HG03066 (cell line): ENCODE data around the gene MYBPHL.

Experiments used
- ATAC-seq: cut with Tn5 transposase; IDR thresholded peaks from one replicate; pipeline ENCODE4 v1.9.1; 2021; ENCODE audit warnings: low read depth; ENCODE audit not compliant: unreplicated experiment

Gene MYBPHL, protein sequence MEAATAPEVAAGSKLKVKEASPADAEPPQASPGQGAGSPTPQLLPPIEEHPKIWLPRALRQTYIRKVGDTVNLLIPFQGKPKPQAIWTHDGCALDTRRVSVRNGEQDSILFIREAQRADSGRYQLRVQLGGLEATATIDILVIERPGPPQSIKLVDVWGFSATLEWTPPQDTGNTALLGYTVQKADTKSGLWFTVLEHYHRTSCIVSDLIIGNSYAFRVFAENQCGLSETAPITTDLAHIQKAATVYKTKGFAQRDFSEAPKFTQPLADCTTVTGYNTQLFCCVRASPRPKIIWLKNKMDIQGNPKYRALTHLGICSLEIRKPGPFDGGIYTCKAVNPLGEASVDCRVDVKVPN

DNA sequence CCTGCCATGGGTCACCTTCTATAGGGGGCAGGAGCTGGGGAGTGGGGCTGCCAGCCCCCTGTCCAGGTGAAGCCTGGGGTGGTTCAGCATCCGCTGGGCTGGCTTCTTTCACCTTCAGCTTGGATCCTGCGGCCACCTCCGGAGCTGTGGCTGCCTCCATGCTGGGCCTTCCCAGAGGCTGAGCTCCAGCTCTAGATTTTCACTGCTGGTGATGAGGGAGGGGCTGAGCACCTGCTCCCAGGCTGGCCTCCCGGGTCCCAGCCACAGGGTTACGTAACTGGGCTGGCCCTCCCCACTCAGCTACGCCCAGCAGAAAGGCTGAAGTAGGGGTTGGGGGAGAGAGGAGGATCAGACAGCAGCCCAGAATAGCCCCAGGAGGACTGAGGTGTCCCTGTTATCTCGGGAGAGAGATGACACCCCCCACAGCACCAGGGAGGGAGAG, at the start of gene MYBPHL:
Gene MYBPHL, minus strand, starts transcription at position 180 of the 442 bp plus-strand sequence. Its CDS starts 20 bp downstream, at position 160.
- no peak for ATAC-seq

- no peak for ATAC-seq
These were observed 49.7 kb upstream of the MYBPHL start for GRCh38 chr1:109356505-109356904.

GRCh38 chr1:109354929-109355328, 48.1 kb upstream of the MYBPHL start:
- no peak for ATAC-seq

DNA sequence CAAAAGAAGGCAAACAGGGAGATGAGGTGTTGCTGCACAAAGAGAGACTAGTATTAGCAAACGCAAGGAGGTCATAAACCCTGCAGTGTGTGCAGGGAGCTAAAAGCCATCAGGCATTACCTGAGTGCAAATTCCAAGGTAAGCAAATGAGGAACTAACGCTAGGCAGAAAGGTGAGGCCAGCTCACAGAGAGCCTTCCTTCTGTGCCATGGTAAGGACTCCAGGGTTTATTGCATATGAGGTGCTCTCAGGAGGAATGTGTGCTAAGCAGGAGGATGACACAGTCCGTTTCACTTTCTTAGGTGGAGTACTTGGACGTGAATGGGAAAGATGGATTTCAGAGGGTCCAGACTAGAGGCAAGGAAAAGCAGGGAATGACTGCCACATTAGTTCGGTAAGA, 44.6 kb upstream of the MYBPHL start:
- ATAC-seq = no peak

GRCh38 chr1:109350655-109351054, 43.8 kb upstream of the MYBPHL start:
- ATAC-seq = no peak

GRCh38 chr1:109350182-109350581, 43.4 kb upstream of the MYBPHL start:
- ATAC-seq = no peak

DNA sequence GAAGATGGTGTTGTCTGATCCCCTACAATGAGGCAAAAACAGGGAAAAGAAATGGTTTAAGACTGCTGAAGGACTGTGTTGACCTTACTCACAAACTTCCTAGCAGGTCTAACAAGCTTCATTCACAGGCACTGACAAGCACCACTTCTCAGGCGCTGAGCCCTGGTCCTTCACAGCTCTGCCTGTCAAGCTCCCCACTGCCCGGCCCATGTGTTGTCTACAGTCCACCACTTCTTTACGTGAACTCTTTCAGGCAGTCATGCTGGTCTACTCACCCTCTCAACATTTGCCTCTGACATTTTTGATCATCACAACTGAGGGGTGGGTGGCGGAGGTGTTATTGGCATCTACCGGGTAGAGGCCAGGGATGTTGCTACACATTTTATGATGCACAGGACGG, 40.7 kb upstream of the MYBPHL start:
- ATAC-seq = no peak

DNA sequence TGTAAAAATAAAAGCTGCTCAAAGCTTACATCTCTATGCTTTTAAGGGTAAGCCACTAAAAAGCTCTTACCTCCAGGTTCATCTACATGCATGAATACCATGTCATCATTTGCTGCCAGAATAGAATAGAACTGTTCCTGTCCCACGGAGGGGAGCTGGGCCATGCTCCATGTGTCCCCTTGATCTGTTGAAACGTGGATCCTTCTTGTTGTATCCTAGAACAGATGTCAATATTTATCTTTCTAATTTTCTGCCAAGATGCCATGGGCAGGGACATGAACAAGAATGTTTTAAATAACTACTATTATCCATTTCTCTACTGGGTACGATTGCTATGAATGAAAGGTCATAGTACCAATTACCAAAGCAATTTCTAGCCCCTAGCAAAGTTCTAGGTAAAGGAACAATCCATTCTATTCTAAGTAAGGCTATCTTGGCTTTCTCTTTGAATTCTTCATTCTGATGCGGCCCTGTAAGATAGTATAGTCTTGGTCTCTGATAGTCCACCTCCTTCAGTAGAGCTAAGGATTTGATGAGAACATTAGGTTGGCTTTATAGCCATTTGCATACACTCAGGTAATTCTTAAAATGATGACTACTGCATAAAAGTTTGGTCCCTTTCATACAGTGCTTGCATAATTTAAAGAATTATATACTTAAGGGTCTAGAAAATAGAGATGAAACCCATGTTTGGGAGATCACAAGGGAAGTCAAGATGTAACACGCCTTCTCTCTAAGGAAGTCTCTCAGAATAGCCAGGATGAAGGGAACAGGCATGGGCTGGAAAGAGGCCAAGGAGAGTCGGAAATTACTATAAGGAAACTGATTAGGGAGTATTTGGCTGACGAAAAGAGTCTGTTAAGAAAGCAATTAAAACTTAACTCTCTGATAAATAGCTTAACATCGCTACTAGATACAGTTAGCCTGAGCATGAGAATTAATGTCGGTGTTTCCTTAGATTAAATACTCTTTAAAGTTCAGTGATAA, 35.4 kb upstream of the MYBPHL start:
- ATAC-seq = no peak

- ATAC-seq = no peak
These were observed 31.8 kb upstream of the MYBPHL start for GRCh38 chr1:109338608-109339007.

DNA sequence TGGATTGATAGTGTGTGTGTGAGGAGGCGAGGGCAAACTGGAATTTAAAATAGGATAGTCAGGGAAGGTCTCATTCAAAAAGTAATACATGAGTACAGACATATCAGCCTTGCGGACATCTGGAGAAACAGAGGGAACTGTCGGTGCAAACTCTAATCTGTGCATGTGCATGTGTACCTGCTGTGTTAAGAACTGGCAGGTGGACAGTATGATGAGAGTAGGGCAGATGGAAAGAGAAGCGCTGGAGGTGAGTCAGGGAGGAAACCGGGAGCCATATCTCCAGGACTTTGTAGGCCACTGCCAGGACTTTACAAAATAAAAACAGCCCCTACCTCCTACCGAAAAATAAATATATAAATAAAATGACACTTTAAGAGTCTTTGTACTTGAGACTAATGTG, 31.3 kb upstream of the MYBPHL start:
- no peak for ATAC-seq

GRCh38 chr1:109335091-109335490, 28.3 kb upstream of the MYBPHL start:
- ATAC-seq = no peak

DNA sequence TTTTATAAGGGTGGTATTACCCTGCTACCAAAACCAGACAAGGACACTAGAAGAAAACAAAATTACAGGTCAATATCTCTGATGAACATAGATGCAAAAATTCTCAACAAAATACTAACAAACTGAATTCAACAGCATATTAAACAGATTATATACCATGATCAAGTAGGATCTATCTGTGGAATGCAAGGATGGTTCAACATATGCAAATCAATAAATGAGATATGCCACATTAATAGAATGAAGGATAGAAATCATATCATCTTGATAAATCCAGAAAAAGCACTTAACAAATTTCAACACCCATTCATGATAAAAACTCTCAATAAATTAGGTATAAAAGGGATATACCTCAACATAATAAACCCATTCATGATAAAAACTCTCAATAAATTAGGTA, 24.3 kb upstream of the MYBPHL start:
- ATAC-seq = no peak

- ATAC-seq = no peak
These were observed 20.5 kb upstream of the MYBPHL start for GRCh38 chr1:109327285-109327684.

DNA sequence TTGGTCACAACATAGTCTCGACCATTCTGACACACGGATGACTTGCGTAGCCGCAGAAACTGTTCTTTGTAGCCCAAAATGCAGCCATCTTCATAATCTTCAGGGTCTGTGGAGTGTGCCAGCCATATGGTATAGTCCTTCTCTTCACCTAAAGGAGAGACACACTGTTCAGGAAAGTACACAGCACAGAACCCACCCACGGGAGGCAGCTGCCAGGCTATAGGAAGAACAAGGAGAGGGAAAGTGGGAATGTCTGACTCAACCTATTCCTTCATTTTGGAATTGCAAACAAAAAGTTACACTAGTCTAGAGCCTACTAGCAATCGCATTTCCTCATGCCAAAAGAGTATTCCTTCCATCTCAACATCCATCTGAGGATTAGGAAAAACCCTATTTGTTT, 16.2 kb upstream of the MYBPHL start:
- no peak for ATAC-seq

DNA sequence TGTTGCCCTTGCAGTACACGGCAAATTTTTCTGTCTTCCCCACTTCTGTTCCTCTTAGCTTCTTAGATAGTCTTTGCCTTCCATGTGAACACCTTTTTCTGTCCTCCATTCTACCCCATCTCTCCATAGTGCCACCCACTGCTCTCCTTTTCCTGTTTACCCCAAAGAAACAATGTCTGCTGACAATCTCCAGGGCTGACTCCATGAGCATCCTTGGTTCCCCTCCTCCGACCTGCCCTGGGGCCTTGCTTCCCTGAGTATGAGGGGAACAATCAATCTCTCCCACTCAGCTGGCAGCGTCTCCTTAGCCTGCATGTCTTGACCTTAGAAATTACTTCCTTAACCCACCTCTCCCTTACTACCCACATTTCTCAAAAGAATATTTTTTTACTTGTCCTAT, 12.3 kb upstream of the MYBPHL start:
- no peak for ATAC-seq

DNA sequence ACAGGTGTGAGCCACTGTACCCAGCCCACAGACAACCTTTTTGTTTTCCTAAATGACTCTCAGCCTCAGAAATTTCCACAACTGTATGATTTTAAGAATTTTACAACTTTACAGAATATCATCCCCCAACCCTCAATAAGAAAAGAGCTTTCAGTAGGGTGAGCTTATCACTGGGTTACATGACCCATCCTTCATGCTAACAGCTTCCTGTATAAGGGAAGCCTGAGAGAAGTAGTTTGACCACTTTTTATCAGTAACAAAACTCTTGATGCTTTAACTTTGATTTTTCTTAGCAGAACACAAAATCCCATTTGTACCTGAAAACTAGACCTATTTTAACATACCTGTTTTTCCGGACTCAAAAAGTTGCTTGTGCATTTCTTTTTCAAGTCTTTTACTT, 9.7 kb upstream of the MYBPHL start:
- no peak for ATAC-seq

GRCh38 chr1:109315288-109315687, 8.5 kb upstream of the MYBPHL start:
- no peak for ATAC-seq

DNA sequence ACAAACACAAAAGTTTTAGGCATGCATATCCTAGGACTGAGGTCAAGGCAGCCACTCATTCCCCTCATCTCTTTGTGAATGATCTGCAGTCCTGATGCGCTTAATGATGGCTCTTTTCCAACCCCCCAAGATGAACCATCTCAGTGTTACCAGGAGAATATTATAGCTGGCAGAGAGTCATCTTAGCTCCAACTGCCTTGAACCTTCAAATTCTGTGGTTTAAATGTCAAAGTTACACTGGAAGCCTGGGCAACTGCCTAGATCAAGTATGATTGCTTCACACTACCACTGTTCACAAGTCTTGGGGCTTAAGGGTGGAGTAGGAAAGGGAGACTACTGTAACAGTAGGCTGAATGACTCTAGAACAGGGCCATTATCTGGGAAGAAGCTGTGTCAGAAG, 8.0 kb upstream of the MYBPHL start:
- ATAC-seq = no peak

- no peak for ATAC-seq
These were observed 6.4 kb upstream of the MYBPHL start for GRCh38 chr1:109312978-109313775.

- no peak for ATAC-seq
These were observed 5.4 kb upstream of the MYBPHL start for GRCh38 chr1:109312246-109312645.

DNA sequence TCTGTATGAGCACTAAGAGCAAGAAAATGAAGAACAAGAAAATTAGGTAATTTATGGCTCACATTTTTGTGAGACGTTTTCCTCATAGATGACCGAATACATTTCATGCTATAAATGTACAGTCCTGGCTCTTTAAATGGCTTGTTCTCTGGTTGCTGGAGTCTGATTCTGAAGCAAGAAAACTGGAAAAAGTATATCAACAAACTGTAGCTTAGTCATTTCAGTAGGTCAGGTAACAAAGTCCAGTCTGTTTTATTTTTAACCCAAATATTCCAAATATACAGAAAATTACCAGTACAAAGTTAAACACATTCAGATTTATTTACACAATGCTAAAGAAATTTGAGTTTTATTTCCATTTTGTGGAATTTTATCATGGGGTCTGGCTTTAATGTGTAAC, 2.5 kb upstream of the MYBPHL start:
- no peak for ATAC-seq
